Liver (tissue), 9 donors: Measurements from ENCODE around the gene ARRDC1. TPM values are rescaled to one million over a fixed set of nuclear protein-coding genes. Genes with fewer than 3 reads are reported as not detected.
A peak's percentile ranks its signal among the peaks of the same experiment; 100 is the strongest.

ENCODE experiments used
- DNase-seq: peaks from one replicate; pipeline ENCODE4 v3.0.0-alpha.2; 2017; ENCODE audit warnings: low spot score
- H3K27ac ChIP-seq, 2 donors: one replicate each; pipeline ENCODE4 v1.7.0; 2013; ENCODE audit warnings: inconsistent platforms in 2 of 2, low read length in 2 of 2, control low read depth in 1 of 2, low read depth in 1 of 2, mild to moderate bottlenecking in 1 of 2
- H3K27me3 ChIP-seq, 4 donors: one replicate each; pipeline versions ENCODE4 v1.6.1 to v1.7.0; 2013; ENCODE audit warnings: low read length in 3 of 4, inconsistent platforms in 1 of 4, mild to moderate bottlenecking in 1 of 4, moderate library complexity in 1 of 4; ENCODE audit not compliant: control insufficient read depth in 4 of 4, insufficient read depth in 4 of 4
- H3K36me3 ChIP-seq, 4 donors: one replicate each; pipeline versions ENCODE4 v1.6.1 to v1.7.0; 2013; ENCODE audit warnings: low read length in 3 of 4, mild to moderate bottlenecking in 3 of 4, low read depth in 1 of 4, moderate library complexity in 1 of 4; ENCODE audit not compliant: control insufficient read depth in 4 of 4, insufficient read depth in 3 of 4
- H3K4me1 ChIP-seq, 4 donors: one replicate each; pipeline versions ENCODE4 v1.6.1 to v1.7.0; 2013; ENCODE audit warnings: low read length in 3 of 4, mild to moderate bottlenecking in 3 of 4, moderate library complexity in 1 of 4; ENCODE audit not compliant: control insufficient read depth in 4 of 4, insufficient read depth in 4 of 4
- H3K4me3 ChIP-seq, 3 donors: one replicate each; pipeline versions ENCODE4 v1.6.1 to v1.7.0; 2013; ENCODE audit warnings: low read length in 3 of 3, control low read depth in 1 of 3, low read depth in 1 of 3, mild to moderate bottlenecking in 1 of 3
- H3K9ac ChIP-seq, 2 donors: one replicate each; pipeline ENCODE4 v1.7.0; 2013; ENCODE audit warnings: low read length in 2 of 2, mild to moderate bottlenecking in 2 of 2, moderate library complexity in 2 of 2, control low read depth in 1 of 2, low read depth in 1 of 2
- H3K9me3 ChIP-seq, 4 donors: one replicate each; pipeline versions ENCODE4 v1.6.1 to v1.7.0; 2013; ENCODE audit warnings: low read length in 3 of 4; ENCODE audit not compliant: control insufficient read depth in 4 of 4
- ATF3 ChIP-seq: IDR thresholded peaks from 2 replicates; pipeline ENCODE4 v1.6.1; 2016; ENCODE audit warnings: antibody characterized with exemption
- FOXA1 ChIP-seq: IDR thresholded peaks from 2 replicates; pipeline ENCODE4 v1.6.1; 2016; ENCODE audit warnings: antibody characterized with exemption
- FOXA2 ChIP-seq: IDR thresholded peaks from 2 replicates; pipeline ENCODE4 v1.6.1; 2016; ENCODE audit warnings: antibody characterized with exemption
- HNF4A ChIP-seq, 2 donors: conservative IDR thresholded peaks; 2 replicates each; pipeline ENCODE4 v1.6.1; 2016; ENCODE audit warnings: antibody characterized with exemption in 2 of 2, mild to moderate bottlenecking in 2 of 2
- HNF4G ChIP-seq: IDR thresholded peaks from 2 replicates; pipeline ENCODE4 v1.6.1; 2016; ENCODE audit warnings: antibody characterized with exemption
- NR2F2 ChIP-seq: IDR thresholded peaks from 2 replicates; pipeline ENCODE4 v1.6.1; 2016; ENCODE audit warnings: antibody characterized with exemption
- RAD21 ChIP-seq, 2 donors: IDR thresholded peaks; 2 replicates each; pipeline ENCODE4 v1.6.1; 2016; ENCODE audit warnings: antibody characterized with exemption in 2 of 2, mild to moderate bottlenecking in 2 of 2
- RXRA ChIP-seq, 2 donors: IDR thresholded peaks; 2 replicates each; pipeline ENCODE4 v1.6.1; 2017 to 2018; ENCODE audit warnings: antibody characterized with exemption in 2 of 2, mild to moderate bottlenecking in 1 of 2
- TAF1 ChIP-seq: conservative IDR thresholded peaks from 2 replicates; pipeline ENCODE4 v1.6.1; 2016; ENCODE audit warnings: antibody characterized with exemption, mild to moderate bottlenecking
- WGBS: extraction: QIAGEN DNeasy Blood & Tissue Kit; methylation state at CpG from one replicate; pipeline ENCODE4 v1.1.7; 2013; 5-methylcytosine and 5-hydroxymethylcytosine counted together
- polyA plus RNA-seq, 2 donors: library from polyadenylated mRNA; stranded (reverse) in 1 of 2; unstranded in 1 of 2; fragments of 200-250 nt in 1 of 2; fragments of >200 nt in 1 of 2; fragmentation: Nextera tagmentation in 1 of 2; extraction: Ambion mirVana in 1 of 2; gene quantifications; one replicate each; pipeline versions ENCODE4 v1.2.1 to v1.2.3, GENCODE V29; 2013 to 2015
- total RNA-seq, 2 donors: library from RNA; depleted of rRNA; stranded (reverse); fragments of >200 nt; gene quantifications; one replicate each; pipeline ENCODE4 v1.2.3, GENCODE V29; 2014
- TF ChIP-seq, protein P1 (sequence below): fragments of 150-350 bp; IDR thresholded peaks from 2 replicates; pipeline ENCODE4 v1.5.1; 2017; ENCODE audit warnings: improper control_type of control experiment, low read depth, low read length; ENCODE audit not compliant: missing input control
- donor health status: healthy.
- donor health status: healthy.
- donor health status: healthy.
- donor health status: healthy.
- donor health status: healthy.

ARRDC1 gene
- total and polyA plus RNA-seq, 4 donors: 9.8 to 31.6 (median 23.4) TPM

GRCh38 chr9:137590123-137590468 lies 15.4 kb upstream of the ARRDC1 start:
- DNase-seq: no peak
- no peaks in the 10 kb centered on the region for H3K9me3 ChIP-seq
- no peak overlapping the region for H3K9ac ChIP-seq
- 2% methylated on average over 61 of the region's 61 CpGs for WGBS
- peaks cover 5 to 30% (median 22%) of the 10 kb centered on the region in 4 donors for H3K4me1 ChIP-seq
- no peaks in the 10 kb centered on the region for H3K27me3 ChIP-seq
- H3K4me3 ChIP-seq: peak overlapping the region in 2 of 3 donors; percentile 16 to 86
- H3K27ac ChIP-seq: no peak overlapping the region
- no peak for TF ChIP-seq RXRA (IDR thresholded peaks at IDR 0.05)
- TF ChIP-seq, protein P1, sequence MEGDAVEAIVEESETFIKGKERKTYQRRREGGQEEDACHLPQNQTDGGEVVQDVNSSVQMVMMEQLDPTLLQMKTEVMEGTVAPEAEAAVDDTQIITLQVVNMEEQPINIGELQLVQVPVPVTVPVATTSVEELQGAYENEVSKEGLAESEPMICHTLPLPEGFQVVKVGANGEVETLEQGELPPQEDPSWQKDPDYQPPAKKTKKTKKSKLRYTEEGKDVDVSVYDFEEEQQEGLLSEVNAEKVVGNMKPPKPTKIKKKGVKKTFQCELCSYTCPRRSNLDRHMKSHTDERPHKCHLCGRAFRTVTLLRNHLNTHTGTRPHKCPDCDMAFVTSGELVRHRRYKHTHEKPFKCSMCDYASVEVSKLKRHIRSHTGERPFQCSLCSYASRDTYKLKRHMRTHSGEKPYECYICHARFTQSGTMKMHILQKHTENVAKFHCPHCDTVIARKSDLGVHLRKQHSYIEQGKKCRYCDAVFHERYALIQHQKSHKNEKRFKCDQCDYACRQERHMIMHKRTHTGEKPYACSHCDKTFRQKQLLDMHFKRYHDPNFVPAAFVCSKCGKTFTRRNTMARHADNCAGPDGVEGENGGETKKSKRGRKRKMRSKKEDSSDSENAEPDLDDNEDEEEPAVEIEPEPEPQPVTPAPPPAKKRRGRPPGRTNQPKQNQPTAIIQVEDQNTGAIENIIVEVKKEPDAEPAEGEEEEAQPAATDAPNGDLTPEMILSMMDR: no peak
- TF ChIP-seq HNF4G: no peak
- peaks cover 4 to 19% (median 13%) of the 10 kb centered on the region in 4 donors for H3K36me3 ChIP-seq

DNA sequence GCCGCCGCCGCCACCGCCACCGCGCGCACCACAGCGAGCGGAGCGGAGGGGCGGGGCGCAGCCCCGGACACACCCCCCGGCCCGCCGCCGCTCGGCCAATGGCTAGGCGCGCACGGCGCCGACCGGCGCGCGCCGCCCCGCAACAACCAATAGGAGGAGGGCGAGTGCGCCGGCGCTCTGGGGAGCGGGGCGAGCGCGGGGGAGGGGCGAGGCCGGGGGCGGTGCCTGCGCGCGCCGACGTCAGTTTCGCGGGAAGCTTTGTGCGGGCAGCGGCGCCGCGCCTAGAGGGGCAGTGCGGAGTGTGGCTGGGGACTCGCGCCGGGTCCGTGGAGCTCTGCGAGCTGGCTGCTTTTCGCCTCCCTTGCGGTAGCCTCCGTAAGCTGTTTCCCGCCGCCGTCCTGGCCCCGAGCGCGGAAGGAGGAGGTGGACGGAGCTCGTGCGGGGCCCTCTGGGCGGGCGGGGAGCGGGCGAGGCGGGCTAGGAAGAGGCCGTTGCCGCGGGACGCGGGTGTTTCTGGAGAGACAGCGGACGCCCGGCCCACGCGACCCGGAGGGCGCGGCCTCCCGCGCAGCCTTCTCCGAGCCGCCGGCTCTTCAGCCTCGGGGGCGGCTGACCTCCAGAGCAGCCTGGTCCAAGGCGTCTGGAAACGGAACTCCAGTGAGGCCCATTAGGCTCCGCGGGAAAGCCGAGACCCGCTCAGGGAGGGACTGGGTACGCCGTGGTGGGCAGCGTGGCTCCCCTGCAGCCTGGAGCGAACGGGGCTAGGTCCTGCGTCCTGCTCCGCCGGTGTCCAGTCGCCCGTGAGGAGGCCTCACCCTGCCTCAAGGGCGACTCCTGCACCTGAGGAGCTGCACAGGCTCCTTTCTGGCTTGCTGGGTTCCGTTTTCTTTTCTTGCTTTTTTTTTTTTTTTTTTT lies 14.8 kb upstream of the ARRDC1 start, which contains the start of gene ZMYND19:
Gene ZMYND19 (minus strand): TSS at position 44 of the 915 bp plus-strand sequence. CDS start 249 bp downstream, outside the sequence.
- DNase-seq: peak; percentile 94
- 2% methylated on average over 113 of the region's 113 CpGs for WGBS
- Histone ChIP-seq H3K9me3 (no peaks in the 10 kb centered on the region), H3K36me3 (peaks cover 4 to 16% (median 12%) of the 10 kb centered on the region in 4 donors), H3K4me1 (peaks cover 5 to 30% (median 22%) of the 10 kb centered on the region in 4 donors), H3K4me3 (peak within 1 kb of the TSS; percentile 47 to 86 (median 83)), H3K27ac (no peak within 1 kb of the TSS), H3K9ac (no peak within 1 kb of the TSS), H3K27me3 (no peaks in the 10 kb centered on the region)
- TF ChIP-seq ATF3 (no peak), NR2F2 (no peak), RAD21 (IDR thresholded peaks at IDR 0.05) (no peak), FOXA1 (no peak), HNF4A (conservative IDR thresholded peaks at IDR 0.05) (no peak), TAF1 (no peak)
- TF ChIP-seq, protein P1: no peak

- Histone ChIP-seq H3K27ac (no peak overlapping the region), H3K4me1 (peaks cover 5 to 30% (median 22%) of the 10 kb centered on the region in 4 donors), H3K9ac (peak overlapping the region in 1 of 2 donors; percentile 22), H3K9me3 (no peaks in the 10 kb centered on the region), H3K27me3 (no peaks in the 10 kb centered on the region), H3K36me3 (peaks cover 0 to 6% (median 0%) of the 10 kb centered on the region in 4 donors), H3K4me3 (no peak overlapping the region)
- WGBS: 29% methylated on average over 7 of the region's 7 CpGs
- DNase-seq: no peak
- peak; percentile 15 for TF ChIP-seq FOXA1
- TF ChIP-seq RXRA (IDR thresholded peaks at IDR 0.05): no peak
- TF ChIP-seq FOXA2: peak; percentile 45
- TF ChIP-seq HNF4G: no peak
These were observed 12.7 kb upstream of the ARRDC1 start for GRCh38 chr9:137592767-137593166.
